DND-41 (cell line): ENCODE measurements around the gene SRC.

Experiments used
- CTCF ChIP-seq: IDR thresholded peaks from 2 replicates; pipeline ENCODE4 v1.5.1; 2012; ENCODE audit warnings: borderline replicate concordance, low read length, moderate library complexity, mild to moderate bottlenecking; ENCODE audit not compliant: poor library complexity, severe bottlenecking; ENCODE audit errors: extremely low read depth
- EZH2 ChIP-seq: IDR thresholded peaks from 3 replicates; pipeline ENCODE4 v1.6.1; 2012; ENCODE audit warnings: borderline replicate concordance, low read depth, mild to moderate bottlenecking, moderate library complexity, low read length, inconsistent platforms; ENCODE audit not compliant: severe bottlenecking

GRCh38 chr20:37347347-37347823, 1.4 kb downstream of the SRC start:
- TF ChIP-seq CTCF (no peak), EZH2 (no peak)
